ENCODE results near the gene WFIKKN2.
"Not testable (repeated sequence)": the region's sequence is repeated elsewhere in the genome, so short reads cannot be mapped to it uniquely, and the experiment has no call there.

Gene WFIKKN2

GRCh38 chr17:50858486-50859225 is 23.3 kb downstream of the WFIKKN2 start:
- no peak for DNase-seq

DNA sequence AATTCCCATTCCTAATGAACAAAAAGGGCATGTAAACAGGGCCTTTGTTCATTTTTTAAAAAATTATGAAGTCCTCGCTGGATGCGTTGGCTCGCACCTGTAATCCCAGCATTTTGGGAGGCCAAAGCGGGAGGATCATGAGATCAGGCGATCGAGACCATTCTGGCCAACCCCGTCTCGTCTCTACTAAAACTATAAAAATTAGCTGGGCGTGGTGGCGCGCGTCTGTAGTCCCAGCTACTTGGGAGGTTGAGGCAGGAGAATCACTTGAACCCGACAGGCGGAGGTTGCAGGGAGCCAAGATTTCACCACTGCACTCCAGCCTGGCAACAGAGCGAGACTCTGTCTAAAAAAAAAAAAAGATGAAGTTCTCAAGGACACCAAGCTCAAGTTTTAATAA is 24.3 kb downstream of the WFIKKN2 start:
- DNase-seq, result not testable (repeated sequence)

GRCh38 chr17:50861334-50861676 is 25.9 kb downstream of the WFIKKN2 start:
- no peak for DNase-seq

DNA sequence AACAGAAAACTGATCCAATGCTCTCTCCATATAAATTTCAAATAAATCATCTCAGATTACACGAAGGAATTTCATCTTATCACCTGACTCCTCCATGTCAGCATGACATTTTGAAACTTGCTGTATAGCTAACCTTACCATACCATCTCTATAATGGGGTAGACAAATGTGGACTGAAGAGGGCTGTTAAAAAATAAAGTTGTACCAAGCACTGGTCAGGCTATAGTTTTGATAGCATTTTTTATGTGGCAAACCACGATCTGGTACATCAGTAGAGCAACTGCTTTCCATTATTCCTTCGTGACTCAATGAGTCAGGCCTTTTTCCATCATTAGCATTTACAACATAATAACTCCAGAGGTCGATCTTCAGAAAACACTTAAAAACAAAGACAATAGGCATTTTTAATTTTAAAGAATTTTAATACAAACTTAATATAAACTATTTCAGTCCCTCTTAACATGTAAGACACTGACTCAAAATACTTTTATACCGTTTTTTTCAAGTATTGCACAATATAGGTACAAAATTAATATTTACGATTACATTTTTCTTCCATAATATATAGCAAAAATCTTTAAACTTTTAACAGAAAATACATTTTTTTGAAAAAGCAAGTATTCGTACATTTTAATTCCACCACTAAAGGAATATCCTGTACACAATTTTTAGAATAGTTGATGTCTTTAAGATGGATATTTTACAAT is 26.6 kb downstream of the WFIKKN2 start:
- DNase-seq, result no peak

- peak in 3 of 5 donors; percentile 16 to 52 (median 19) for DNase-seq
Observed at GRCh38 chr17:50863221-50863843, 27.9 kb downstream of the WFIKKN2 start.

DNA sequence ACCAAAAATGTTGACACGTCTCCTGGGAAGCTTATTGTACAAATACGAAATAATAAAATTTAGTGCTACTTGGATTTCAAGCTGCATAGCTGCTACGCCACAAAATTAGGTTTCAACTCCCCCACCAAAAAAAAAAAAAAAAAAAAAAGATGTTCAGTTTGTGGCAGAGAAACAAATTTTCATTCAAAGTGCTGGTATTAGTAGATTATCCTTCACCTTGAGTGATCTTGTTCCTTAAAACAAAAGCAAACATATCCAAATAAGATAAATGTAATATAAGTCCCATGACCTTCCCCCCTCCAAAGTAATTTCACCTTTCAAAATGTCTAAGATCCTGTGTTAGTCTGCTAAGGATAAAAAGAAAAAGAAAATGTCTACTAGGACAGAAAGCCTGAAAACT is 28.5 kb downstream of the WFIKKN2 start:
- DNase-seq, result no peak

GRCh38 chr17:50864747-50865059 is 29.3 kb downstream of the WFIKKN2 start:
- DNase-seq, result no peak

GRCh38 chr17:50865060-50865867 is 29.9 kb downstream of the WFIKKN2 start:
- DNase-seq, result peak in 3 of 5 donors; percentile 45 to 65 (median 48)

DNA sequence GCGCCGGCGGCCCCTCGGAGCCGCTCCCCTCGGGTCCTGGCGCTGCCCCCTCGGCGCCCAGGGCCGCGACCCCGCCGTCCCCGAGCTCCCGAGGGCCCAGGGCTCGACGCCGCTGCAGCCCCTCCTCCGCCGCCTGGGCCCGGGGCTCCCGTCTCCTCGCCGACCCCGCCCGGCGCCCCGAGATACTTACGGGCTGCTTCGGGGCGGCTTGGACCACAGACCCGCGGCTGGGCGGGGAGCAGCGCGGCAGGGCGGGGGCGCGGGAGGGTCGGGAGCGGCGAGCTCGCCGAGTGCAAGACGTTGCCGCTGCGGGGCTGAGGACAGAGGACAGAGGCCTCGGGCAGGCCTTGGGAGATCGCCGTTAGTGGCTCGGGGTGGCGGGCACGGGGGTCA is 30.5 kb downstream of the WFIKKN2 start:
- DNase-seq, result no peak

- DNase-seq, result peak; percentile 93 to 98 (median 94)
Observed at GRCh38 chr17:50866261-50866949, 31.0 kb downstream of the WFIKKN2 start, which contains the start of gene TOB1. TSS of gene TOB1 (minus strand) at chr17:50866354. CDS start at chr17:50864017, 2,337 bp downstream.

DNA sequence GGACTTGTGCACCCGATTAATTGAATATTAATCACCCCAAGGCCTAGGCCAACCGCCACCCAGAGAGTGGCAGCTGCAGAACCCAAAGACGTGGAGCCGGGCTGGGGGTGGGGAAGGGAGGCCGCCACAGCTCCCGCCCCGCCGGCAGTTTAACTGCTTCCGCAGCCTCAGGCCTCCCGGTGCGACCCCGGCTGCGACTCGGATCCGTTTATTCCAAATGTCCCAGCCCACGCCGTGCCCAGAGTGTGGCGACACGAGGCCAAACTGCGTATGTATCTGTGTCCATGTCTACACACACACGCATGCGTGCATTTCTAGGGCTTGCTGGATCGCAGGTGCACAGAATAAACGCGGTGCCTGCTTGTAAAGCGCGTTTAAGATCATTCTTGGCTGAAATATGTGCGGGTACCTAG is 31.6 kb downstream of the WFIKKN2 start:
- DNase-seq, result peak; percentile 31 to 76 (median 55)

- DNase-seq, result peak; percentile 65 to 91 (median 76)
Observed at GRCh38 chr17:50867363-50868139, 32.2 kb downstream of the WFIKKN2 start.

DNA sequence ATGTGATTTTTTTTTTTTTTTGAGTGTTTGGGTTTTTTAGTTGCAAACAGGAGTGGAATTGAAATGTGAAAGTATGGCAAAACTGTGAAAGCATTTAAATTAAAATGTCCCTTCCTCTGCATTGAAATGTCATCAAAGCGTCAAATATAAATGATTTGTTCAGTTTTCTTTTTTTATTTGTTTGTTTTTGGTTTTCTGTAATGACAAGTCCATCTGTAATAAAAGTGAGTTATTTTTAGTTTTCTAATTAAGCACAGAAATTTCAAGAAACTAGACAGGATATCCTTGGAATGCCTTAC is 32.7 kb downstream of the WFIKKN2 start:
- DNase-seq, result no peak

DNA sequence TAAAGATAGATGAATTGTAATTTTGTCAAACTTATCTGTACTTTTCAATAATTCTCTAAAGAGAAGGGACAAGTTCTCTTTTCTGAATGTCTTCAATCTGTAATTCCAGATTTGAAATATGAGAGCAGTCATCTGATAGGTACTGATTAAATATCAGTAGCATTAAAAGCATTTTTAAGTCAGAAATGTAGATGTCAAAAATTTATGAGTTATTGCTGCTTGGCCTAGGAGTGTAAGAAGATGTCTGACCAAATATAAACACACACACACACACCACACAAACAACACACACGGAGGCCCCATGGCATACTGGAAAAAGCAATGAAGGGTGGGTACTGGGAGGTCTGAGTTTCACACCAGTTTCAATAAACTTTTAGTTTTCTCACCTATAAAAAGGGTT is 33.2 kb downstream of the WFIKKN2 start:
- no peak for DNase-seq

DNA sequence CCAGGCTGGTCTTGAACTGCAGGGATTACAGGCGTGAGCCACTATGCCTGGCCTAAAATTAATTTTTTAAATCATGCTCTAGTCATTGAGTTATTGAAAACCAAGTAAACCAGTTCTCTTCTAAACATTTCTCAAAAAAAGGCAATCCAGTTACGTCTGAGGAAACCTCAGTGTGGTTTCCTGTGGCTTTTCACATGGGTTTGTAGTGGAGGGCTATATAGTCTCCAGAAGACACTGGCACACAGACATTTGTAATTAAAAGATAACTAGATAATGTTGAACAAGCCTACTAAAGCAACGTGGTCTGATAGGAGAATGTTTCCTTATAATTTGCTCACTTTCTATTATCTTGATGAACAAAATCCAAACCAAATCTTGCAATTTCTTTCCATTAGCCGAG is 36.0 kb downstream of the WFIKKN2 start:
- DNase-seq, result peak in 4 of 5 donors; percentile 36 to 79 (median 54)

DNA sequence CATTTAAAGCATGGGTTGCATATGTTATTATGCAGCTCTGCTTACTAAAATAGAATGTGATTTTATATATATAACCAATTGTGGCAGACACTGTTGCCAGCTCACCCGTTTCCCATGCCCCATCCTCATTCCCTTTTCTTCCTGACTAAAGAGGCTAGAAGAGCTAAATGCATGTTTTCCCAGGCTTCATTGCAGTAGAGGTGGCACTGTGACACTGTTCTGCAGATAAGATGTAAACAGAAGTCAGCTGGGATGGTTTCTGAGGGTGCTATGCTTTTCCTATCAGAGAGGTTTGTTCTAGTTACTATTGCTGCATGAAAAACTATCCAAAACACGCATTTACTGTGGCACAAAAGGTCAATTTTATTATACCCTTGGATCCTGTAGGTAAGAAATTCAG is 36.5 kb downstream of the WFIKKN2 start:
- no peak for DNase-seq

GRCh38 chr17:50872710-50873424 is 37.5 kb downstream of the WFIKKN2 start:
- DNase-seq, result peak in 4 of 5 donors; percentile 12 to 74 (median 22)

GRCh38 chr17:50875074-50875473 is 39.7 kb downstream of the WFIKKN2 start:
- no peak for DNase-seq

DNA sequence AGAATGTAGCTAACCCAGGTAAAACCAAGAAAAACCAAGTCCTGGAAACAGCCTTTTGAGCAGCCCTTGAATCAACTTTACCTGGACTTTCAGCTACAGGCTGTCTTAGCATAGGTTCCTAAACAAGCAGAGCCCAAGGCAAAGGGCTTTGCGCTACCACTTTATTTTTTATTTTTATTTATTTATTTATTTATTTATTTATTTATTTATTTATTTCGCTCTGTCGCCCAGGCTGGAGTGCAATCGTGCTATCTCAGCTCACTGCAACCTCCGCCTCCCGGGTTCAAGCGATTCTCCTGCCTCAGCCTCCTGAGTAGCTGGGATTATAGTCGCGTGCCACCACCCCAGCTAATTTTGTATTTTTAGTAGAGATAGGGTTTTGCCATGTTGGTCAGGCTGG is 41.7 kb downstream of the WFIKKN2 start:
- DNase-seq, result not testable (repeated sequence)

GRCh38 chr17:50877838-50878237 is 42.5 kb downstream of the WFIKKN2 start:
- no peak for DNase-seq

- no peak for DNase-seq
Observed at GRCh38 chr17:50879086-50879485, 43.7 kb downstream of the WFIKKN2 start.

All from T-helper 1 cell (primary cell).